Smooth muscle cell (in vitro differentiated cells): Measurements from ENCODE around the gene GMDS. TPM values are rescaled to one million over a fixed set of nuclear protein-coding genes. Genes with fewer than 3 reads are reported as not detected.
"Not testable (repeated sequence)": the region's sequence is repeated elsewhere in the genome, so short reads cannot be mapped to it uniquely, and the experiment has no call there.

ENCODE experiments used
- DNase-seq: peaks from one replicate; lab custom pipeline; 2025; ENCODE audit not compliant: unreplicated experiment; lab: John Stamatoyannopoulos, UW
- H2AFZ ChIP-seq: fragments of 200-600 bp; sonication (generic); 2 replicates; pipeline ENCODE4 v1.6.0; 2016; ENCODE audit warnings: antibody characterized with exemption, low read depth, mild to moderate bottlenecking
- H3F3A ChIP-seq: fragments of 200-600 bp; sonication (generic); 2 replicates; pipeline ENCODE4 v1.6.0; 2017; ENCODE audit warnings: antibody characterized with exemption, low read depth
- H3K27ac ChIP-seq: fragments of 200-600 bp; sonication (generic); 2 replicates; pipeline ENCODE4 v1.5.1; 2016; ENCODE audit warnings: low read depth, mild to moderate bottlenecking
- H3K27me3 ChIP-seq: fragments of 200-600 bp; sonication (generic); 2 replicates; pipeline ENCODE4 v1.6.1; 2016; ENCODE audit warnings: low read depth, mild to moderate bottlenecking
- H3K36me3 ChIP-seq: fragments of 200-600 bp; sonication (generic); 2 replicates; pipeline ENCODE4 v1.5.1; 2016; ENCODE audit warnings: low read depth
- H3K4me1 ChIP-seq: fragments of 200-600 bp; sonication (generic); 2 replicates; pipeline ENCODE4 v1.5.1; 2016; ENCODE audit warnings: low read depth
- H3K4me2 ChIP-seq: fragments of 200-600 bp; sonication (generic); 2 replicates; pipeline ENCODE4 v1.6.0; 2016; ENCODE audit warnings: mild to moderate bottlenecking
- H3K4me3 ChIP-seq: fragments of 200-600 bp; sonication (generic); 2 replicates; pipeline ENCODE4 v1.5.1; 2016; ENCODE audit warnings: mild to moderate bottlenecking
- H3K79me2 ChIP-seq: fragments of 200-600 bp; sonication (generic); 2 replicates; pipeline ENCODE4 v1.6.0; 2016; ENCODE audit warnings: low read depth, mild to moderate bottlenecking
- H3K9ac ChIP-seq: fragments of 200-600 bp; sonication (generic); 2 replicates; pipeline ENCODE4 v1.6.0; 2016; ENCODE audit warnings: low read depth
- H3K9me3 ChIP-seq: fragments of 200-600 bp; sonication (generic); replicated peaks from 2 replicates; pipeline ENCODE4 v1.5.1; 2016; ENCODE audit warnings: low read depth
- H4K20me1 ChIP-seq: fragments of 200-600 bp; sonication (generic); 2 replicates; pipeline ENCODE4 v1.6.0; 2016; ENCODE audit warnings: low read depth
- WGBS: methylation state at CpG from one replicate; pipeline ENCODE4 v1.1.7; 2016; ENCODE audit warnings: low lambda C conversion rate; 5-methylcytosine and 5-hydroxymethylcytosine counted together
- polyA plus RNA-seq: library from polyadenylated mRNA; unstranded; fragments of >200 nt; fragmentation: Nextera tagmentation; extraction: Ambion mirVana; gene quantifications from 2 replicates; pipeline ENCODE4 v1.2.1, GENCODE V29; 2016
- total RNA-seq: library from RNA; depleted of rRNA; stranded (reverse); fragments of >200 nt; gene quantifications from 2 replicates; pipeline ENCODE4 v1.2.3, GENCODE V29; 2014
- TF ChIP-seq, protein P1 (sequence below): fragments of 200-600 bp; sonication (generic); IDR thresholded peaks from 2 replicates; pipeline ENCODE4 v1.5.1; 2017; ENCODE audit warnings: borderline replicate concordance, mild to moderate bottlenecking, antibody characterized with exemption; ENCODE audit not compliant: insufficient read depth, poor library complexity, severe bottlenecking

GMDS gene
- total and polyA plus RNA-seq, 2 experiments from 2014 or later, result 3.7 to 8.5 TPM

DNA sequence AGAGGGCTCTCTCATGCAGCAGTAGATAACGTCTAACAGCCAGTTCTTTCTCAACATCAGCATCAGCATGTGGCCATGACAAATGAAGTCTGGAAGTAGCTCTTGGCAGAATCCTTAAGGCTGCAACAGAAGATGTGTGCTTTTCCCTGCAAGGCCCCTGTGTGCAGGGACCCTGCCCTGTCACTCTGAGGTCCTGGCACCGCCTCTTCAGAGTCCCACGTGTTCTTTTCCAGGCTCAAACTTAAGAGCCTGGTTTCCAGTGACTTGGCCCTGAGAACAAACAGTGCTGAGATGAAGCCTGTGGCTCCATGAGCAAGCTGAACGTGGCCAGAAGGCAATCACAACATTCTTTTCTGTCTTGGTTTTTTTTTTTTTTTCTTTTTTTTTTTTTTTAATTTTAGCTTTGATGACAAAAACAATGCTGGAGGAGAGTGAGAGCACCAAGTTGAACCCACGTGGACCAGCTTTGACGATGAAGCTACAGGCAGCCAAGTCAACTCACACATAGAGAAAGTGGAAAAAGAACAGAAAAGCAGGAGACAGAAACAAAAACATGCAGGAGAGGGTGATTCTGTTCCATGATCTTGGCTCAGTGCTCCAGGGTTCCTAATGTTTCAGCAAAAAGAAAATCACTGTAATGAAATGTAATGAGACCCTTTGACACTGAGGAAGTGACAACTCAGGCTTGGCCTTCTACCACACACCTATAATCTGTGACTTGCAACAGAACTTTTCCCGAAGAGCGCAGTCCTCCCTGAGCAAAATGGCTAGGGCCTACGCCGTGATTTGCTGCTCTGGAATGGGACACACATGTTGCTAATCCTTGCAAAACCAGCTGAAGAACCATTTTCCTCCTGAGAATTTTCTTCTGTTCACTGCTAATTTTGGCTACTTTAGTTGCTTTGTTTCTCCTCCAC lies 549.6 kb downstream of the GMDS start:
- no peak overlapping the region for H3K27ac ChIP-seq
- no peak for DNase-seq
- 83% methylated on average over 10 of the region's 10 CpGs for WGBS
- no peaks in the 10 kb centered on the region for H3K27me3 ChIP-seq
- H3K9ac ChIP-seq, result no peak overlapping the region
- H4K20me1 ChIP-seq, result no peaks in the 10 kb centered on the region
- H3F3A ChIP-seq, result no peaks in the 10 kb centered on the region
- TF ChIP-seq, protein P1, sequence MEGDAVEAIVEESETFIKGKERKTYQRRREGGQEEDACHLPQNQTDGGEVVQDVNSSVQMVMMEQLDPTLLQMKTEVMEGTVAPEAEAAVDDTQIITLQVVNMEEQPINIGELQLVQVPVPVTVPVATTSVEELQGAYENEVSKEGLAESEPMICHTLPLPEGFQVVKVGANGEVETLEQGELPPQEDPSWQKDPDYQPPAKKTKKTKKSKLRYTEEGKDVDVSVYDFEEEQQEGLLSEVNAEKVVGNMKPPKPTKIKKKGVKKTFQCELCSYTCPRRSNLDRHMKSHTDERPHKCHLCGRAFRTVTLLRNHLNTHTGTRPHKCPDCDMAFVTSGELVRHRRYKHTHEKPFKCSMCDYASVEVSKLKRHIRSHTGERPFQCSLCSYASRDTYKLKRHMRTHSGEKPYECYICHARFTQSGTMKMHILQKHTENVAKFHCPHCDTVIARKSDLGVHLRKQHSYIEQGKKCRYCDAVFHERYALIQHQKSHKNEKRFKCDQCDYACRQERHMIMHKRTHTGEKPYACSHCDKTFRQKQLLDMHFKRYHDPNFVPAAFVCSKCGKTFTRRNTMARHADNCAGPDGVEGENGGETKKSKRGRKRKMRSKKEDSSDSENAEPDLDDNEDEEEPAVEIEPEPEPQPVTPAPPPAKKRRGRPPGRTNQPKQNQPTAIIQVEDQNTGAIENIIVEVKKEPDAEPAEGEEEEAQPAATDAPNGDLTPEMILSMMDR, result no peak
- H3K4me1 ChIP-seq, result no peaks in the 10 kb centered on the region
- H3K4me3 ChIP-seq, result no peak overlapping the region
- no peaks in the 10 kb centered on the region for H3K36me3 ChIP-seq
- H3K79me2 ChIP-seq, result no peaks in the 10 kb centered on the region
- no peaks in the 10 kb centered on the region for H3K9me3 ChIP-seq
- H3K4me2 ChIP-seq, result no peak overlapping the region
- no peak overlapping the region for H2AFZ ChIP-seq

DNA sequence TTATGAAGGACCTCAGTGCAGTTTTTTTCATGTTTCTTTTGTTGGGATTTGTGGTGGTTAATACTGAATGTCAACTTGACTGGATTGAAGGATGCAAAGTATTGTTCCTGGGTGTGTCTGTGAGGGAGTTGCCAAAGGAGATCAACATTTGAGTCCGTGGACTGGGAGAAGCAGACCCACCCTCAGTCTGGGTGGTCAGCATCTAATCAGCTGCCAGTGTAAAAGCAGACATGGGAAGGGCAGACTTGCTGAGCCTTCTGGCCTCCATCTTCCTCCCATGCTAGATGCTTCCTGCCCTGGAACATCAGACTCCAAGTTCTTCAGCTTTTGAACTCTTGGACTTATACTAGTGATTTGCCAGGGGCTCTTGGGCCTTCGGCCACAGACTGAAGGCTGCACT lies 553.6 kb downstream of the GMDS start:
- H3K27me3 ChIP-seq, H3K9me3 ChIP-seq: not testable (repeated sequence)
- WGBS, result 84% methylated on average over 2 of the region's 2 CpGs

DNA sequence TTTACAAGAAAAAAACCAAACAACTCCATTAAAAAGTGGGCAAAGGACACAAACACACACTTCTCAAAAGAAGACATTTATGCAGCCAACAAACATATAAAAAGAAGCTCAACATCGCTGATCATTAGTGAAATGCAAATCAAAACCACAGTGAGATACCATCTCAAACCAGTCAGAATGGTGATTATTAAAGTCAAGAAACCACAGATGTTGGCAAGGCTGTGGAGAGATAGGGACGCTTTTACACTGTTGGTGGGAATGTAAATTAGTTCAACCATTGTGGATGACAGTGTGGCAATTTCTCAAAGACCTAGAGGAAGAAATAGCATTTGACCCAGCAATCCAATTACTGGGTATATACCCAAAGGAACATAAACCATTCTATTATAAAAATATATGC lies 554.7 kb downstream of the GMDS start:
- H3K9me3 ChIP-seq, H3K36me3 ChIP-seq, H2AFZ ChIP-seq, H3K27ac ChIP-seq, H3K4me3 ChIP-seq, H3K4me1 ChIP-seq, DNase-seq, H3F3A ChIP-seq, H3K27me3 ChIP-seq, H4K20me1 ChIP-seq, H3K4me2 ChIP-seq, H3K9ac ChIP-seq, H3K79me2 ChIP-seq: not testable (repeated sequence)
- WGBS, result 76% methylated on average over 2 of the region's 2 CpGs

More for the DNA sequence above, 553.6 kb downstream of the GMDS start:
- H3K4me3 ChIP-seq, H3K27ac ChIP-seq, H3F3A ChIP-seq, DNase-seq, H3K4me2 ChIP-seq, H3K4me1 ChIP-seq, H3K9ac ChIP-seq, H3K36me3 ChIP-seq, H2AFZ ChIP-seq, H3K79me2 ChIP-seq, H4K20me1 ChIP-seq: not testable (repeated sequence)

DNA sequence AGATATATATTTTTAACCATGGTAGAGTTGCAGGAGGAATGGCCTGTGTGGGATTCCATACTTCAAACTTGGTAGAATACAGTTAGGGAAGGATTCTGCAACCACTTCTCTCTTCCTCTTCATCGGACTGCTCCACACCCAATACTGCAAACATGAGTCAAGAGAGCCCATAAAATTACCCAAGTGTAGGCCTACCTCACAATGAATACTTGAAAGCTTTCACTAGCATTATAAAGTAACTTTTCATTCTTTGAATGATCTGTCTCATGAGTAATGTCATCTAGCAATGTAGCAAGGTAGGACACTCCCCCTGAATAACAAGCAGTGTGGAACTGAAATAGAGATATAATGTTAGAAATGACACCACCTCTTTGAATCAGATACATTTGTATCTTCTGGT lies 556.3 kb downstream of the GMDS start:
- DNase-seq, result no peak
- H3K4me3 ChIP-seq, result no peak overlapping the region
- H3F3A ChIP-seq, result no peaks in the 10 kb centered on the region
- H4K20me1 ChIP-seq, result no peaks in the 10 kb centered on the region
- WGBS, result 84% methylated on average over 1 of the region's 1 CpG
- H3K27me3 ChIP-seq, result peaks cover 5% of the 10 kb centered on the region
- no peaks in the 10 kb centered on the region for H3K36me3 ChIP-seq
- H3K27ac ChIP-seq, result no peak overlapping the region
- no peak overlapping the region for H3K9ac ChIP-seq
- H3K4me2 ChIP-seq, result no peak overlapping the region
- no peak overlapping the region for H2AFZ ChIP-seq
- no peaks in the 10 kb centered on the region for H3K9me3 ChIP-seq
- H3K4me1 ChIP-seq, result no peaks in the 10 kb centered on the region
- H3K79me2 ChIP-seq, result no peaks in the 10 kb centered on the region
- TF ChIP-seq, protein P1, result no peak
